Stimulated activated CD8-positive, alpha-beta memory T cell treated with anti-CD3 and anti-CD28 coated beads, Interleukin-15, amount 100 ng/mL, for 24 hours (primary cell): ENCODE measurements around the gene ATF1.
"Not testable (repeated sequence)": the region's sequence is repeated elsewhere in the genome, so short reads cannot be mapped to it uniquely, and the experiment has no call there.

Experiments
- DNase-seq: peaks from one replicate; pipeline ENCODE4 v3.0.0-alpha.2; 2020; ENCODE audit warnings: low read depth

ATF1 gene

GRCh38 chr12:50803230-50803875, 39.5 kb downstream of the ATF1 start:
- DNase-seq: no peak

- DNase-seq: no peak
Measured at GRCh38 chr12:50806176-50806575, 42.3 kb downstream of the ATF1 start.

GRCh38 chr12:50809131-50809530, 45.2 kb downstream of the ATF1 start:
- DNase-seq: not testable (repeated sequence)

GRCh38 chr12:50814921-50815320, 51.0 kb downstream of the ATF1 start:
- not testable (repeated sequence) for DNase-seq

GRCh38 chr12:50820177-50820576, 56.3 kb downstream of the ATF1 start:
- DNase-seq: no peak

GRCh38 chr12:50822082-50822481, 58.2 kb downstream of the ATF1 start:
- no peak for DNase-seq

GRCh38 chr12:50823724-50824123, 59.8 kb downstream of the ATF1 start:
- DNase-seq: not testable (repeated sequence)

- no peak for DNase-seq
Measured at GRCh38 chr12:50824914-50825313, 61.0 kb downstream of the ATF1 start.

GRCh38 chr12:50825372-50825838, 61.5 kb downstream of the ATF1 start:
- DNase-seq: no peak

- no peak for DNase-seq
Measured at GRCh38 chr12:50828121-50828520, 64.2 kb downstream of the ATF1 start.

- DNase-seq: no peak
Measured at GRCh38 chr12:50828886-50829285, 65.0 kb downstream of the ATF1 start.

- DNase-seq: not testable (repeated sequence)
Measured at GRCh38 chr12:50833801-50834200, 69.9 kb downstream of the ATF1 start.

- DNase-seq: no peak
Measured at GRCh38 chr12:50839042-50839441, 75.1 kb downstream of the ATF1 start.

GRCh38 chr12:50840809-50841487, 77.0 kb downstream of the ATF1 start:
- no peak for DNase-seq

- no peak for DNase-seq
Measured at GRCh38 chr12:50841716-50842531, 78.0 kb downstream of the ATF1 start.

- no peak for DNase-seq
Measured at GRCh38 chr12:50842637-50843493, 79.0 kb downstream of the ATF1 start, which contains the start of gene TMPRSS12. TSS of gene TMPRSS12 (plus strand) at chr12:50842926. CDS start at chr12:50842965, 39 bp downstream.

GRCh38 chr12:50845021-50845647, 81.2 kb downstream of the ATF1 start:
- no peak for DNase-seq

GRCh38 chr12:50848963-50849362, 85.1 kb downstream of the ATF1 start:
- no peak for DNase-seq

GRCh38 chr12:50855218-50855617, 91.3 kb downstream of the ATF1 start:
- not testable (repeated sequence) for DNase-seq

- DNase-seq: not testable (repeated sequence)
Measured at GRCh38 chr12:50855679-50856078, 91.8 kb downstream of the ATF1 start.

GRCh38 chr12:50859621-50860310, 95.9 kb downstream of the ATF1 start:
- no peak for DNase-seq
